ENCODE results near the gene CA4.
"Not testable (repeated sequence)": the region's sequence is repeated elsewhere in the genome, so short reads cannot be mapped to it uniquely, and the experiment has no call there.

CA4 gene

GRCh38 chr17:60156746-60157145, 7.0 kb downstream of the CA4 start:
- no peak for DNase-seq

DNA sequence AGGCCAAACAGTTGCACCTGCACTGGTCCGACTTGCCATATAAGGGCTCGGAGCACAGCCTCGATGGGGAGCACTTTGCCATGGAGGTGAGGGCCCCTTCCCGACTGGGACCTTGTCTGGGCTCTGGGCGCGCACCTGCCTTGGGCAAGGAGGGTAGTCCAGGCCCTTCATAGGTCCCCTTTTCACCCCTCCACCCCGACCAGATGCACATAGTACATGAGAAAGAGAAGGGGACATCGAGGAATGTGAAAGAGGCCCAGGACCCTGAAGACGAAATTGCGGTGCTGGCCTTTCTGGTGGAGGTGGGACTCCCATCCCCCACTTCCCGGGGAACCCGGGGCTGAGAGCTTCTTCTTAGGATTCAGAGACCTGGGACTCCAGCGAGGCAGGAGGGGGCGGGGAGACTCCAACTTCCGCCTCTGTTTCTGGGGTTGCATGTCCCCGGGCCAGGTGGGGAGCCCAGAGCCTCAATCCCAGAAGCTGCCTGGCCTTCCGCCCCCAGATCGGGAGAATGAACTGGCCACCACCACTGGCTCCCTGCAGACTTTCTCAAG, 7.8 kb downstream of the CA4 start:
- no peak for DNase-seq

- DNase-seq, result no peak
Measured at GRCh38 chr17:60158751-60159478, 9.1 kb downstream of the CA4 start.

- DNase-seq, result no peak
Measured at GRCh38 chr17:60159479-60159866, 9.7 kb downstream of the CA4 start.

GRCh38 chr17:60160829-60161501, 11.2 kb downstream of the CA4 start:
- no peak for DNase-seq

DNA sequence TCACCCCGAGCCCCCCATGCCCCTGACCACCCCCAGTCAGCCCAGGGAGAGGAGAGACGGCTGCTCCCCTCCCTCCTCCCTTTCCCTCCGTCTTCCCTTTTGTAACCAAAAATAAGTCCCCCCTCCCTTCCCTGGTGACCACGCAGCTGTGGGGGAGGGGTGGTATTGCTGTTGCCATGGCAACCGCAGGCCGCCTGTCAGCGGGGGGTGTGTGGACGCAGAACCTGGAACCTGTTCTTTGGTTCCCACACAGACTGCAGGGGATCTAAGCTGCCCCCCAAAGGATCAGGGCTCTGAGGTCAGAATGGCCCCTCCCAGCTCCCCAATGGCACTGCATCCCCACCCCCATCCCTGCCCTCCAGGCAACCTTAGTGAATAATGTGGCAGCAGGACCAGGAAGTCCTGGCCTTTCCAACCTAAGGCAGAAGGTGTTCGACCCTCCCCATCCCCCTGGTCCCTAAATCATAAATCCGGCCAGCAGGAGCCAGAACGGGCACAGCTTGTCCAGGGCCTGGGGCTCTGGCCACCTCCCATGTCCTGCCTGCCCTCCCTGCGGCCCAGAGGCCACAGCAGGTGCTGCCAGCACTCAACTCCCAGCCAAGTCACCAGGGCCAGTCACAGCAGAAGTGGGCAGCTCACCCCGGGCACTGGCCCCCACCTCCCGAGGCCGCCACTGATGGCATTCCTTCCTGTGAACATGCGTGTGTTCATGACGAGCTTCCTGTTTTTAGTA, 12.0 kb downstream of the CA4 start:
- DNase-seq, result no peak

DNA sequence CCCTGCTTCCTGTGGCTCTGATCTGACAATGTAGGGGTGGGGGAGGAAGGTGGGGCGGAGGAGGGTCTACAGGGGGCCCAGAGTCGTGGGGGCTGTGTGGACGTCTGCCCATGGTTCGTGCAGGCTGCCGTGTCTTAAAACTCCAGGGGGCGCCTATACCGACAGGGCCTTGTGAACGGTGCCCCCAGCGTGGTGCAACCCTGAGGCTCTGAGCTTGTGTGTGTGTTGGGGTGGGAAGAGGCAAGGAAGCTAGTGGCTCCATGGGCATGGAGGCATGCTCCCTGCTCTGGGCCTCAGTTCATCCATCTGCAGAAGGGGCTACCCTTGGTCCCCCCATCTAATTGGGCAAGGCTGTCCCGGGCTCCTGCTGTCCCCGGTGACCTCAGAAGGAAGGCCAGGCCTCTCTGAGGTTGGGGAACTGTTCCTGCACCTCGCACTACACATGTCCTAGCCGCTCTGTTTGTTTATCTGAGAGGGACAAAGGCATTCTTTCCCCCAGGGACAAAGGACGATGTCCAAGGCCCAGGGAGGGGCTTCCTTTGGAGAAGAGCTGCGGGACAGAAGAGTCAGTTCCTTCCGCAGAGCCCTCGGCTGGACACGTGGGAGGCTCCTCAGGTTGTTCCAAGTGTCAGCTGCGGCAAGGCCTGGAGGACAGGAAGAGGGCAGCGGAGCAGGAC, 13.5 kb downstream of the CA4 start:
- no peak for DNase-seq

- no peak for DNase-seq
Measured at GRCh38 chr17:60164164-60164563, 14.4 kb downstream of the CA4 start.

DNA sequence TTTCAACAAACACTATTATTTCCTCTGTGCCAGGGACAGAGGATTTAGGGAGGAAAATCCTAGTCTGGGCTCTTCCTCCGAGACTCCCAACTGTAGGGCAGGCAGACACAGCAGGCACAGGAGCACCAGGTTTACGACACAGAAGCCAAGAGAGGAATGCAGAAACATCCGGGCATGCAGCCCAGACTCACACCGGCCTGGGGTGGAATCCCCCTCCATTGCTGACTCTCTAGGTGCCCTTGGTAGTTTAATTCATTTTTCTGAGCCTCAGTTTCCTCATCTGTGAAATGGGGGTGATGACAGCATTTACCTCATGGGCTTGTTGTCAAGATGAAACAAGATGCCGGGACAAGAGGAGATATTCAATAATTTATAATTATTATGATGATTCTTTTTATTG, 14.9 kb downstream of the CA4 start:
- DNase-seq, result no peak

DNA sequence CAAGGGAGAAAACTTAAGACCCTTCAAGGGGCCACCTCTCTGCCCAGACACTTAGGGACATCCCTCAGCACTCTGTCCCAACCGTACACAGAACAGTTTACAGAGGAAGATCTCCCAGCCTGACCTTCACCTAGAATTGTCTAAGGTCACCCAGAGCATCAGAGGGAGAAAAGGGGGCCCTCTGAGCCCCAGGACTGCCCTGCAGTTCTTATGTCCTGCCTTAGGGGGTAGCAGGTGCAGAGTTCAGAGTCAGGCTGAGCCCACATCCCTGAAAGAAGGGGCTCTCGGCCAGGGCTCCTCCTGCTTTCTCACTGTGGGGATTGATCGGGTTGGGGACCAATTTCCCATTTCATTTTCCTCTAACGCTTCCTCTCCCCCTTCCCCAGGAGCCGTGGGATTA, 15.4 kb downstream of the CA4 start:
- no peak for DNase-seq

DNA sequence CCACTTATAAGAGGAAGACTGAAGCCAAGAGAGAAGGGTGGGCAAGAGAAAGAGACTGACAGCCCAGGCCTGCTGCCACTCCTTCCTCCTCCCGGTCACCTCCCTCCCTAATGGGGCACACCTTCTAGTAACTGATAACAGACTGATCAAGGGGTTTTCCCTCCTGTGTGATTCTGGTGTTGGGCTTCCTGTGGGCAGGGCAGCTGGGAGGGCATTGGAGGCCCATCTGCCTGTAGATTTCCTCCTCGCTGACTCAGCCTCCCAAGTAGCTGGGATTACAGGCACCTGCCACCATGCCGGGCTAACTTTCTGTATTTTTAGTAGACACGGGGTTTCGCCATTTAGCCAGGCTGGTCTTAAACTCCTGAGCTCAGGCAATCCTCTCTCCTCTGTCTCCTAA, 16.2 kb downstream of the CA4 start:
- no peak for DNase-seq

DNA sequence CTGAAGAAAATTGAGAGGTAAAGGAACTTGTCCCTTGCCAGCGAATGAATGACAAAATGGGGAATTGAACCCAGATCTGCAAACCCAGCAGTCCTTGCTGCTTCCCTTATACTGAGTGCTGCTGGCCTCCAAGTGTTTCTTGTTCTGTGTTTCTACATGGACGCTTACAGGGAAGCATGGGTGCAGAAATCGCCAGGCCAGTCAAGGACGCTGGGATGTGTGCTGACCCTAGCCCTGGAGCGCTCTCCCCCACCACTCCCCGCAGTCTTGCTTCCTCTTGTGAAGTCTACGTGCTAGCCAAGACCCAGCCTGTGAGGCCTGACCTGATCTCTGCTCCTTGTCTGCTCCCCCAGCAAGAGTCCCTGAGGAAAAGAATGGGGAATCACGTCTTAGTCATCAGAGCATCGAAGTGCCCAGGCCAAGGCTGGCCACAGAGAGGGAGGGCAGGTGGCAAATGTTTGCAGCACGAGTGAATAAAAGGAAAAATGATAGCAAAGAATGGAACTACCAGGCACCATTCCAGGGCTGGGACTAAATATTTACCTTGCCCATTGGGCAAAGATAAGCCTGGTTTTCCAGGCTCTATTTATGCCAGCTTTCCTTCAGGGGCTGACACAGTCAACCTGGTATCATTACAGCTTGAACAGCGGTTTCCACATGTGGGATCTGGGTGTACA, 17.4 kb downstream of the CA4 start:
- DNase-seq, result no peak

GRCh38 chr17:60168654-60169053, 18.9 kb downstream of the CA4 start:
- no peak for DNase-seq

GRCh38 chr17:60169921-60170817, 20.4 kb downstream of the CA4 start:
- DNase-seq, result no peak

DNA sequence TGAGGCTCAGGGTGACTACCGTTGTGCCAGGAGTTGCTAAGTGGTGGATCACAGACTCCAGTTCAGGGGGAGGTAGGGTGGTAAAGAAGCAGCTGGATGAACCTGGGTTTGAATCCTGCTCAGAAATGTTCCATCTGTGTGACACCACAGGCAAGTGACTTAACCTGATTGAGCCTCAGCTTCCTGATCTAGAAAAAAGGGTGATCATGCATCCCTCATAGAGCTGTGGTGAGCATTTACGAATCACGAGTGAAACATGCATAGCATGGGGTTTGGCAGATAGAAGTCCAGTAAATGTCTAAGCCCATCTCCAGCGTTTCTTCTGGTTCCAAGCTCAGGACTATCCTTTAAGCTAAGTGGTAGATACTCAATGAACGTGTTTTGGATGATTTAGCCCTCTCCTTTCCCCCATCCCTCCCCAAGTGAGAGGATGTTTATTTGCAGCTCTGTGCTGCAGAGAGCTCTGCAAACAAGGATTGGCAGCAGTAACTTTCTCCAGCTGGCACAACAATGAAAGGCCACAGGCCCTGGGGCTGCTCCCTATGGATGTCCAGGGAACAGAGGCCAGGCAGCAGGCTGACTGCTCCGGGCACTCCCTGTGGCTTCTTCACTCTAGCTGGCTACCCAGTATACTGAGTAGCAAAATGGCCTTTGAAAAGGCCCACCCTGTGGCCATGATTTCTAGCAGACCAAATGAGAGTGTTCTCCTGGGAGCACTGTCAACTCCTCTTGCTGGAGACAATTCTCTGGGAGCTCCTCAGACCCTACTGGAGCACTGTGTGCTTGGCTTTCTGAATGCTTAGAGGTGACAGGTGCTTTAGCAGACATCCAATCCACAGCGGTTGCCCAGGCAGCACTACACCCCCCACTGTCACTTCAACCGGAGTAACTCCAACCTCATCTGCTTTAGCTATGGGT, 21.3 kb downstream of the CA4 start:
- DNase-seq, result no peak

DNA sequence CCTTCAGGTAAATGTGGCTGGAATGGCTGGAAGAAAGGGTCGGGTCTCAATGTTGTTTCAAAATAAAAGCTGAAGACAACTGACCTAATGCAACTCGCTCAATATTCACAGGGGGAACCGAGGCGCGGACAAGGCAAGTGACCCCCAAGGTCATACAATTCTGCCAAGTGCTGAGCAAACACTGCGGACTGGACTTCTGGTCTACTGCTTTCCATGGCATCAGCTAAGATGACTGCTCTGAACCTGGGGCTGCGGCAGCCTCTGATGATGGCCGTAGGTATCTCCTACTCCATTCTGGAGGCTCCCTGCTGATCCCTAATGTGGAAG, 21.9 kb downstream of the CA4 start:
- no peak for DNase-seq

- DNase-seq, result no peak
Measured at GRCh38 chr17:60173304-60173819, 23.6 kb downstream of the CA4 start.

GRCh38 chr17:60174035-60174434, 24.3 kb downstream of the CA4 start:
- DNase-seq, result no peak

DNA sequence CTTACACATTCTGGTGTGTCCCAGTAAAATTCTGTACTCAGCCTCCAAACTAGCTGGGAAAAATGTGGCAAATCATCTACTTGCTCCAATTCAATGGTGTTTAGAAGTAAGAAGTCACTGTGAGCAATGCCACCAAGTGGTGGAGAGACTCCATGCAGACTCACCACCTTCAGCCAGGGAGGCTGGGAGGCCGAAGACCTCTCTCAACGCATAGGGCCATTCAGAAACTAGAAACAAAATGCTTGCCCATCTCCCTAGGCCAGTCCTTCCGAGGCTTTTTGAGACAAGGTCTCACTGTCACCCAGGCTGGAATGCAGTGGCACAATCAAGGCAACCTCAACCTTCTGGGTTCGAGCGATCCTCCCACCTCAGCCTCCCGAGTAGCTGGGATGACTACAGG, 25.0 kb downstream of the CA4 start:
- not testable (repeated sequence) for DNase-seq

- not testable (repeated sequence) for DNase-seq
Measured at GRCh38 chr17:60176763-60177162, 27.0 kb downstream of the CA4 start.
